ENCODE data around the gene MINDY1. TPM values are rescaled to one million over a fixed set of nuclear protein-coding genes. Genes with fewer than 3 reads are reported as not detected.

Gene MINDY1, protein sequence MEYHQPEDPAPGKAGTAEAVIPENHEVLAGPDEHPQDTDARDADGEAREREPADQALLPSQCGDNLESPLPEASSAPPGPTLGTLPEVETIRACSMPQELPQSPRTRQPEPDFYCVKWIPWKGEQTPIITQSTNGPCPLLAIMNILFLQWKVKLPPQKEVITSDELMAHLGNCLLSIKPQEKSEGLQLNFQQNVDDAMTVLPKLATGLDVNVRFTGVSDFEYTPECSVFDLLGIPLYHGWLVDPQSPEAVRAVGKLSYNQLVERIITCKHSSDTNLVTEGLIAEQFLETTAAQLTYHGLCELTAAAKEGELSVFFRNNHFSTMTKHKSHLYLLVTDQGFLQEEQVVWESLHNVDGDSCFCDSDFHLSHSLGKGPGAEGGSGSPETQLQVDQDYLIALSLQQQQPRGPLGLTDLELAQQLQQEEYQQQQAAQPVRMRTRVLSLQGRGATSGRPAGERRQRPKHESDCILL
- total RNA-seq, result 10 to 100 TPM; 36.3 to 39.2 TPM

DNA sequence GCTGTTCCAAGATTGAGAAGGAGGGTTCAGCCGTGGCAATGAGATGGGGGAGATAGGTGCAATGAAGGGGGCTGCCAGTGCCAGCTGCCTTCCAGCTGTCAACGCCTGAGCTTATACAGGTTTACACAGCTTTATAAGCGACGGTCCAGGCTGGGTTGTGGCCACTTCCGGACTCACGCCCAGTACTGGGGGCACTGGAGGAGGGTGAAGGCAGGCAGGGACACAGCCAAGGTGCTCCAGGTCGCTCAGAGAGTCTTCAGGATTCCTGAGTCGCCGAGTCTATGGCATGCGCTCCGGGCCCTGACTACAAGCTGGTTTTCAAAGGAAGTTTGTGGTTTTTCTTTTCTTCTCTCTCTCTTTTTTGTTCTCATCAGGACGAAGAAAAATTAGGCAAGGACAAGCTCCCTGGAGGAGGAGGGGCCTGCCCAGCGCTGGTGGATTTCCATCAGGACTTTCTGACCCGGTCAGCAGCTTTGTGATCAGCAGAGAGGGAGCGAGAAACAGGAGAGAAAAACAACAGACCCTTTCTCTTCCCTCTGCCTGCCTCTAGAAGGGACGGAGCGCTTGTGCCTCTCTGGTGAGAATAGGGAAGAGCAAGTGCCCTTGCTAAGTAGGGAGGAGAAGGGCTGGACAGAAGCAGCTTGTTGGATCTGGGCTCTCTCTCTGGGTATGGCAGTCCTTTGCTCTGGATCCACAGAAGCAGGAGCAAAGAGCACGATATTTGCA lies at the start of gene MINDY1:
TSS of gene MINDY1 (minus strand) at position 576 of the 726 bp plus-strand sequence. CDS start 4,285 bp downstream, outside the sequence.
- peak; percentile 78 to 85 (median 82) for DNase-seq
- TF ChIP-seq POLR2A (IDR thresholded peaks at IDR 0.05), result peak; percentile 55 to 93 (median 91)
- TF ChIP-seq, protein P1, sequence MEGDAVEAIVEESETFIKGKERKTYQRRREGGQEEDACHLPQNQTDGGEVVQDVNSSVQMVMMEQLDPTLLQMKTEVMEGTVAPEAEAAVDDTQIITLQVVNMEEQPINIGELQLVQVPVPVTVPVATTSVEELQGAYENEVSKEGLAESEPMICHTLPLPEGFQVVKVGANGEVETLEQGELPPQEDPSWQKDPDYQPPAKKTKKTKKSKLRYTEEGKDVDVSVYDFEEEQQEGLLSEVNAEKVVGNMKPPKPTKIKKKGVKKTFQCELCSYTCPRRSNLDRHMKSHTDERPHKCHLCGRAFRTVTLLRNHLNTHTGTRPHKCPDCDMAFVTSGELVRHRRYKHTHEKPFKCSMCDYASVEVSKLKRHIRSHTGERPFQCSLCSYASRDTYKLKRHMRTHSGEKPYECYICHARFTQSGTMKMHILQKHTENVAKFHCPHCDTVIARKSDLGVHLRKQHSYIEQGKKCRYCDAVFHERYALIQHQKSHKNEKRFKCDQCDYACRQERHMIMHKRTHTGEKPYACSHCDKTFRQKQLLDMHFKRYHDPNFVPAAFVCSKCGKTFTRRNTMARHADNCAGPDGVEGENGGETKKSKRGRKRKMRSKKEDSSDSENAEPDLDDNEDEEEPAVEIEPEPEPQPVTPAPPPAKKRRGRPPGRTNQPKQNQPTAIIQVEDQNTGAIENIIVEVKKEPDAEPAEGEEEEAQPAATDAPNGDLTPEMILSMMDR (IDR thresholded peaks at IDR 0.05), result peak; percentile 22 to 66 (median 56)
- H3K4me1 ChIP-seq, result peaks cover 62% of the 10 kb centered on the region
- no peaks in the 10 kb centered on the region for H3K36me3 ChIP-seq (replicated peaks in 1 of 2; ENCODE audit: insufficient read depth in 1 of 2, low read depth in 2 of 2)
- ATAC-seq, result peak; percentile 72
- peak within 1 kb of the TSS; percentile 54 to 59 for H3K4me3 ChIP-seq
- peak within 1 kb of the TSS; percentile 7 to 94 (median 86) for H3K27ac ChIP-seq
- H3K27me3 ChIP-seq, result no peaks in the 10 kb centered on the region
- intact Hi-C loops (cut with DNase I), result no loop called here
- 0% methylated on average over 18 of the region's 18 CpGs for WGBS, 2 donors
- H3K9me3 ChIP-seq, result no peaks in the 10 kb centered on the region

DNA sequence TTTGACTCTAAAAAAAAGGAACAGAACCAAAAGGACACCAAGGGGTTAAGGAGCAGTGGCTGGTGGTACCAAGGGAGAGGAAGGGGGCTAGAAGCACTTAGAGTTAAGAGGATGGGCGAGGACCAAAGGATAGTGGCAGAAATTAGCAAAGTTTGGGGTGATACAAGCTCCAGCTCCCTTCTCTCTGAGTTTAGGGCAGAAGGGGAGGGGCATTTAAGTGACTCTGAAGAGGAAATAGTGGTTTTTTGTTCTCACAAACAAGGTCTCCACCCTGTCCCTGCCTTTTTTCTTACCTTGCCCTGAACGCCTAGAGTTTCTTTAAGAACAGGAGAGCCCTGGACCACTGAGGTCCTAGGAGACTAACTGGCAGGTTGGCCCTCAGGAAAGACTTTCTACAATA lies 49.4 kb upstream of the MINDY1 start:
- TF ChIP-seq POLR2A (IDR thresholded peaks at IDR 0.05), result no peak
- TF ChIP-seq, protein P1 (IDR thresholded peaks at IDR 0.05), result no peak
- intact Hi-C loops (cut with DNase I), result no loop called here
- no peak for ATAC-seq

DNA sequence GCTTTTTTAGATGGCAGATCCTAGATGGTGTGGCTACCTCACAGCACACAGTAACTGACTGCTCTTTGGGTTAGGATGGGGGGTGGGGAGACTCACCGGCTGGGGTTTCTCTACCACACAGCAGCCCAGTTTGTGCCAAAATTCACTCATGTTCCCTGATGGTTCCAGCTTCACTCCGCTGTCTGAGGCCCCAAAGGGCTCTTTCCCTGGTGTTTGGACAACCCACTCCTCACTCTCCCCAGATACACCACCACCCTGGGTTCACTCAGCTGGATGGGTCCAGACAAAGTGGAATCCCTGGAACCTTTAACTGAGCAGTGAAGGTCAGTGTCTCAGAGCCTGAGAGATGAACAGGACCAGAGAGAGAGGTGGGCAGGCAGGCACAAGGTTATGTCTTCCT lies 48.9 kb upstream of the MINDY1 start:
- H3K4me1 ChIP-seq, result peaks cover 35% of the 10 kb centered on the region
- ATAC-seq (no peak), DNase-seq (no peak)
- intact Hi-C loops (cut with DNase I), result no loop called here
- peak overlapping the region in 2 of 4 donors; percentile 94 to 97 for H3K27ac ChIP-seq
- H3K9me3 ChIP-seq, result no peaks in the 10 kb centered on the region
- 50 to 75% methylated on average over 1 to 2 of the region's 2 CpGs for WGBS, 2 donors
- TF ChIP-seq, protein P1 (IDR thresholded peaks at IDR 0.05), result no peak
- TF ChIP-seq POLR2A (IDR thresholded peaks at IDR 0.05), result no peak
- no peaks in the 10 kb centered on the region for H3K27me3 ChIP-seq
- H3K36me3 ChIP-seq (replicated peaks in 1 of 2; ENCODE audit: insufficient read depth in 1 of 2, low read depth in 2 of 2), result peaks cover 0 to 18% of the 10 kb centered on the region in 2 donors
- H3K4me3 ChIP-seq, result no peak overlapping the region

More for the DNA sequence above, 49.4 kb upstream of the MINDY1 start:
- no peaks in the 10 kb centered on the region for H3K9me3 ChIP-seq
- no peak overlapping the region for H3K4me3 ChIP-seq
- WGBS, 2 donors, result 37 to 48% methylated on average over 2 of the region's 2 CpGs
- DNase-seq, result no peak
- peaks cover 0 to 18% of the 10 kb centered on the region in 2 donors for H3K36me3 ChIP-seq (replicated peaks in 1 of 2; ENCODE audit: insufficient read depth in 1 of 2, low read depth in 2 of 2)
- H3K4me1 ChIP-seq, result peaks cover 35% of the 10 kb centered on the region
- H3K27me3 ChIP-seq, result no peaks in the 10 kb centered on the region
- H3K27ac ChIP-seq, result peak overlapping the region; percentile 8 to 97 (median 59)

DNA sequence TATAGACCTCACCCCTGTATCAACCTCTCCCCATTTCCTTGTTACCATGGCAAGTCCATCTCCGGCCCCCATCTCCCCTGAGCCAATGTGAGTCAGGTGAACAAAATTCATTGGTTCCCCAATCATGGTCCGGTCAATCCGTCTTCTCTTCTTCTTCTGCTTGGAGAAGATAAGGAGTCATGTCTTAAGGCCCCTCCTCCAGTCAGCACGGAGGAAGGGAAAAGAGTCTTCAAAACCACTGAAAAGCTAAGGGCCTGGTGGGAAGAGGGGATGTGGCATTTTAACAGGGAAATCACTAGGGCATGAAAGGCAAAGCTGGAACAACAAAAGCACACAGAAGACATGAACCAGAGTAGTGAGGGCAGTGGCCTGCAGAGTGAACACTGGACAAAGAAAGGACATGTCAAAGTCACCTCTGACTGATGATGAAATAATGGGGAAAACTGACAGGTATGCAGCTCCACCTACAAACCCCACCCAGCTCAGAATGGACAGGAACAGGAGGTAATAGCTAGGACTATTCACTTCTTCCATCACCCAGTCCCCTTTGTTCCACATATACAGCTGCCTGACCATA lies 48.4 kb upstream of the MINDY1 start:
- no peak for TF ChIP-seq POLR2A (IDR thresholded peaks at IDR 0.05)
- TF ChIP-seq, protein P1 (IDR thresholded peaks at IDR 0.05), result no peak
- 91 to 97% methylated on average over 4 of the region's 4 CpGs for WGBS, 2 donors
- no peak for ATAC-seq
- peaks cover 0 to 18% of the 10 kb centered on the region in 2 donors for H3K36me3 ChIP-seq (replicated peaks in 1 of 2; ENCODE audit: insufficient read depth in 1 of 2, low read depth in 2 of 2)
- no peaks in the 10 kb centered on the region for H3K9me3 ChIP-seq
- H3K27ac ChIP-seq, result peak overlapping the region in 1 of 4 donors; percentile 94
- no peak for DNase-seq
- intact Hi-C loops (cut with DNase I), result no loop called here
- H3K4me1 ChIP-seq, result peaks cover 34% of the 10 kb centered on the region
- H3K27me3 ChIP-seq, result no peaks in the 10 kb centered on the region
- no peak overlapping the region for H3K4me3 ChIP-seq

Data from body of pancreas (tissue), 4 donors.